GM21786 (cell line): ENCODE results near the gene TXLNA.

Source experiments
- ATAC-seq: cut with Tn5 transposase; IDR thresholded peaks from one replicate; pipeline ENCODE4 v1.9.1; 2021; ENCODE audit not compliant: unreplicated experiment

The TXLNA gene

GRCh38 chr1:32242341-32242851 lies 62.9 kb downstream of the TXLNA start:
- ATAC-seq = no peak

- no peak for ATAC-seq
Measured at GRCh38 chr1:32246888-32247273, 67.4 kb downstream of the TXLNA start, which contains the start of gene FAM167B. TSS of gene FAM167B (plus strand) at chr1:32247222. CDS start at chr1:32247422, 200 bp downstream.

DNA sequence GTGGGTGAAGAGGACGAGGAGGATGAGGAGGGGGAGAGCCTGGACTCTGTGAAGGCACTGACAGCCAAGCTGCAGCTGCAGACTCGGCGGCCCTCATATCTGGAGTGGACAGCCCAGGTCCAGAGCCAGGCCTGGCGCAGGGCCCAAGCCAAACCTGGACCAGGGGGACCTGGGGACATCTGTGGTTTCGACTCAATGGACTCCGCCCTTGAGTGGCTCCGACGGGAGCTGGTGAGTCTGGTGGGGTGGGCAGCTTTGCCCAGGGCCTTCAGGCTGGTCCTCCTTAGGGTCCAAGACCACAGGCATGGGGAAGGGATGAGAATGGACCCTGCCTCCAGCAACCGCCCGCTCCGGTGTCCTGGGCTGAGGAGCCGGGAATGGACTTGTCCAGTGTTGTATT lies 68.0 kb downstream of the TXLNA start:
- ATAC-seq = no peak
